Measurements from ENCODE around the gene TNFRSF6B.

DNA sequence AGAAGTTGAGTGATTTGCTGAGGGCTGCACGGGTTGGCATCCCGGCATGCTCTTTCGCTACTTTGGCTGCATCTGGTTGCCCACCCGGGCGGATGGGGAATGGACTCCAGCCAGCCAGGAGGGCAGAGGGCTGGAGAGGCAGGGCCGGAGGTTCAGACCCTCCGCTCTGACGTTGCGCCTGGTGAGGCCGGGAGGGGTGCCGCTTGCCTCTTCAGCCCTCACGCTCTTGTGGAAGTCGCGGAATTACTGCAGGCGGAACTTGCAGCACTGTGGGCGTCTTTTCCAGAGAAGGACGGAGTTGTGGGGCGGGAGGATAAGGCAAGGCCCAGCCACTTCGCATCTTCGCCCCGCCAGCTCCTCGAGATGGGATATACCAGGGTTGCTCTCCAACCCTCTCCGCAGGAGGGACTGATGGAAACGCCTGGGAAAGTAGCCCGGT is 37.7 kb upstream of the TNFRSF6B start:
- TF ChIP-seq, protein P1, sequence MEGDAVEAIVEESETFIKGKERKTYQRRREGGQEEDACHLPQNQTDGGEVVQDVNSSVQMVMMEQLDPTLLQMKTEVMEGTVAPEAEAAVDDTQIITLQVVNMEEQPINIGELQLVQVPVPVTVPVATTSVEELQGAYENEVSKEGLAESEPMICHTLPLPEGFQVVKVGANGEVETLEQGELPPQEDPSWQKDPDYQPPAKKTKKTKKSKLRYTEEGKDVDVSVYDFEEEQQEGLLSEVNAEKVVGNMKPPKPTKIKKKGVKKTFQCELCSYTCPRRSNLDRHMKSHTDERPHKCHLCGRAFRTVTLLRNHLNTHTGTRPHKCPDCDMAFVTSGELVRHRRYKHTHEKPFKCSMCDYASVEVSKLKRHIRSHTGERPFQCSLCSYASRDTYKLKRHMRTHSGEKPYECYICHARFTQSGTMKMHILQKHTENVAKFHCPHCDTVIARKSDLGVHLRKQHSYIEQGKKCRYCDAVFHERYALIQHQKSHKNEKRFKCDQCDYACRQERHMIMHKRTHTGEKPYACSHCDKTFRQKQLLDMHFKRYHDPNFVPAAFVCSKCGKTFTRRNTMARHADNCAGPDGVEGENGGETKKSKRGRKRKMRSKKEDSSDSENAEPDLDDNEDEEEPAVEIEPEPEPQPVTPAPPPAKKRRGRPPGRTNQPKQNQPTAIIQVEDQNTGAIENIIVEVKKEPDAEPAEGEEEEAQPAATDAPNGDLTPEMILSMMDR (IDR thresholded peaks at IDR 0.05) = no peak
- TF ChIP-seq POLR2A (IDR thresholded peaks at IDR 0.05) = no peak
